HG03064 (cell line): ENCODE measurements around the gene LRRC2.
"Not testable (repeated sequence)": the region's sequence is repeated elsewhere in the genome, so short reads cannot be mapped to it uniquely, and the experiment has no call there.

Source experiments
- ATAC-seq: cut with Tn5 transposase; IDR thresholded peaks from one replicate; pipeline ENCODE4 v1.9.1; 2021; ENCODE audit warnings: low read depth; ENCODE audit not compliant: unreplicated experiment

Gene LRRC2

DNA sequence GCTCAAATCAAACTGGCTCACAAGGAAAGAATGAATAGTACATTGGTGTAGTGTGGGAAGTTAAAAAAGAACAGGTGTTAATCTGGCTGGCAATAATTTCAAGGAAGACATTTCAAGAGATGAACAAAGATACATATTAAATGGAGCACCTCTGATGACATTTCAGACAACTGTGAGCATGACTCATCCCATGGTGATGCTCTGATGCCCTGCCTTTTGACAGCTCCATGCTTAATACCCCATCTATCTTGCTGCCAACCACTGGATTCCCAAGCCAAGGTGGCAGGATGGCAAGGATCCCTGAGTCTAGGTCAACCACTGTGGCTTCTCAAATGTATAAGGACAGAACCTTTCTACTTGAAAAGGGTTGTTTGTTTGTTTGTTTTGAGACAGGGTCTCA lies 29.3 kb downstream of the LRRC2 start:
- ATAC-seq: no peak

DNA sequence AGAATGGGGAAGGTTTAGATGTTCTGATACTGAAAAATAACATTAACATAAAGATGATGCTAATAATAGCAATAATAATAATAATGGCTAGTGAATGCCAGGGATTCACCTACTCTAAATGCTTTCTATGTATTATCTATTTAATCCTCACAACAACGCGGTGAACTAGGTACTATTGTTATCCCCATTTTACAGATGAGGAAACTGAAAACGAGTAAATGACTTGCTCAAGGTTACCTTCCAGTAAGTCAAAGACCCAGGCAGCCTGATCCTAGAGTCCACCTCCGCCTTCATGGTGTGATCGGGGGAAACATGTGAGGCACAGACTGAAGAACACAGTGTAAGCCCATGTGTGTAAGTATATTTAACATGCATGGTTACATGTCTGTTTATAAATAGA lies 30.4 kb downstream of the LRRC2 start:
- no peak for ATAC-seq

DNA sequence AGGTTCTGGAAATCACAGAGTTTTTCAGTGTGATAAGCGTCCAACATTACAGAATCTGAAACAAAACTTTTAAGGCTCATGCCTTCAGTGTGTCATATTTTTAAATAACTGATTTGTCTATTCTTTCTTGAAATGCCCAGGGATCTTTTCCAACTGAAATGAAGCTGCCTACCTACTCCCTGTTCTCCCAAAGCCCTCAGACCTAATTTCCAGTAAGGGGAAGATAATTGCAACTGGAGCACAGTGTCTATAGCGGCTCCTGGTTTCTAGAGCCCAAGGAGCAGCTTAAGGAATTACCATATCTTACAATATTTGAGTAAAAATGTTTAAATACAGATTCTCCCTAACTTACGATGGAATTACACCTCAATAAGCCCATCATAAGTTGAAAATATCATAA lies 33.0 kb downstream of the LRRC2 start:
- ATAC-seq: no peak

DNA sequence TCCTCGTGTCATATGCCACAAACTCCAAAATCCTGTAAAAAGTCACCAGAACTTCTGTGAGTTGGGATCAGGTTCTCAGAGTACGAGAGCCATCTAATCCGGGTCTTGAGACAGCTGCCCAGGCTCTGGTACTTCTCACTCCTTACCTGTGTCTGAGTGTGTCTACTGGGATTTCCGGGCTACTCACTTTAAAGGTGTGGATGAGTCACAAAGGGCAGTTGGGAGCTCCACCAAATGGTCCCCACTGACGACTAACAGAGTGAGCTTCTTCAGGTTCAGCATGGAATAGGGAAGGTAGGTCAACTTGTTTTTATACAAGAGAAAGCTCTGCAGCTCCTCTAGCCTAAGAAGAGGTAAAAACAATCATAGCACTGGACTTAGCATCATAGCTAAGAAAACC lies 38.9 kb downstream of the LRRC2 start:
- no peak for ATAC-seq

DNA sequence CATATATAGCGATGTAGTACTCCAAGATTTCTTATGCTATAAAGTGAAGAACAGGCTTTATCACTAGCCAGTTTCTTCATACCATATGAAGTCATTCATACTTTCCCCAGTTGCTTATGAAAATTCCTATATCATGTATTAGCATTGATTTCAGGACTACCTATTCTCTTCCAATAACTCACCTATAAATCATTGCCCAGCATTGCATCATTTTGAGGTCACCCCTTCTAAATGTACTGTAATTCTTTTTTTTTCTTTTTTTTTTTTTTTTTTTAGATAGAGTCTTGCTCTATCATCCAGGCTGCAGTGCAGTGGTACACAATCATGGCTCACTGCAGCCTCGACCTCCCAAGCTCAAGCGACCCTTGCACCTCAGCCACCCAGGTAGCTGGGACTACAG lies 41.3 kb downstream of the LRRC2 start:
- no peak for ATAC-seq

DNA sequence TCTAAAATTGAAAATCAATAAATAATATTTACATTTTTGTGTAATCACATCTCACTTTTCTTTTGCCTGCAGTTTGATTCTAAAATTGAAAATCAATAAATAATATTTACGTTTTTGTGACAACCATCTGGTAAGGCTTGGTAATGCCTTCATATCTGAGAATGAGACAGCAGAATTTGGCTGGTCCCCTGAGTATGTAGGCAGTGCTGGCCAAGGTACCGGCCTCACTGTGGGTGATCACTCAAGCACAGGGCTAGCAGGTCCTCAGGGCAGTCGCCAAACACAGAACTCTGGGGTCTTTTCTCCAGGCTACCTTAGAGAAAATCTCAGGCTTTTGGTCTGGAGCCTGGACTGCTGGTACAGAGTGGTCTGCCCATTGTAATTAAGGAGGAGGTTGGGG lies 42.1 kb downstream of the LRRC2 start:
- ATAC-seq: no peak

DNA sequence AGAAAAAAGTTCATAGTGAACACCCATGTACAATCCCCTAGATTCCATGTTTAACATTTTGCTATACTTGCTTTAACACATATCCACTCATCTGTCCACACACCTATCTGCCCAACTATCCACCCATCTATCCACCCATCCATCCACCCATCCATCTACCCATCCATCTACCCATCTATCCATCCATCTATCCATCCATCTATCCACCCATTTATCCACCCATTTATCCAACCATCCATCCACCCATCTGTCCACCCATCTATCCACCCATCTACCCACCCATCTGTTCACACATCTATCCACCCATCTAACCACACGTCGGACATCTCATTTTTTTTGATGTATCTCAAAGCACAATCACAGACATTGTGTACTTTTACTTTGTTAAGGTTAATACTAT lies 42.5 kb downstream of the LRRC2 start:
- no peak for ATAC-seq

DNA sequence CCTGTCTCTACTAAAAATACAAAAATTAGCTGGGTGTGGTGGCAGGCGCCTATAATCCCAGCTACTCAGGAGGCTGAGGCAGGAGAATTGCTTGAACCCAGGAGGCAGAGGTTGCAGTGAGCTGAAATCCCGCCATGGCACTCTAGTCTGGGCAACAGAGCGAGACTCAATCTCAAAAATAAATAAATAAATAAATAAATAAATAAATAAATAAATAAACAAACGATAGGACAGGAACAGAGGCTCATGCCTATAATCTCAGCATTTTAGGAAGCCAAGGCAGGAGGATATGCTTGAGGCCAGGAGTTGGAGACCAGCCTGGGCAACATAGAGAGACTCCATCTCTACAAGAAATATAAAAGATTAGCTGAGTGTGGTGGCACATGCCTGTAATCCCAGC lies 43.9 kb downstream of the LRRC2 start:
- not testable (repeated sequence) for ATAC-seq

DNA sequence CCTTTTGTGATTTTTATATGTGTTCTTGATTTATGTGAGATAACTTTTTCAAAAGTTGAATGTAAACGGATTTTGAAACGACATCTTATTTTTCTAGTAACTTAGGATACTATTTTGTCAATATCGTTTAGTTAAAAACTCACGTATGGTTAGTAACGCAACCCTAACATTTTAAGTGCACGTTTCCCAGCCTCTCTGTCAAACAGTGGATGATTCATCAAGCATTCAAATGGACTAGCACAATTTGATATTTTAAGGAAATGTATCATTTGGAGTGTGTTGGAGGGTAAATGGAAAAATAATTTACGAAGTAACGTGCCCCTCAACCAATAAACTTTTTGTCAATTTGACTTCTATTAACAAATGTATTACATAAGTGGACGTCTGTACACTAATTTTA lies 45.0 kb downstream of the LRRC2 start:
- no peak for ATAC-seq

DNA sequence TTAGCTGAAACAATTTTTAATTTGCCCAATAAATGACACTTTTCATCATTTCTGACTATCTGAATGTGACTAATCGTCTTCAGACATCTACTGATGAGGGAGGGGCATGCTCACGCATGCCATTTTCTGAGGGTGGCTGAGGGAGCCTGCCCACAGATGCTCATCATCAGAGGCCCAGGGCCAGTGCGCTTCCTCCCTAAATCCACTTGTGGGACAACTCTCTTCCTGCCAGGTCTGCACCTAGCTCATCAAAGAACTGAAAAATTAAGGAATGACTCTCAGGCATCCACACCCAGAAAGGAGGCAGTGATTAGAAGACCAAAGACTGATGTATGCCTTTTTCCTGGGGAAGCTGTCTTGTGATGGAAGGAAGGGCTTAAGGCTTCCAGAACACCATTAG lies 45.6 kb downstream of the LRRC2 start:
- no peak for ATAC-seq

DNA sequence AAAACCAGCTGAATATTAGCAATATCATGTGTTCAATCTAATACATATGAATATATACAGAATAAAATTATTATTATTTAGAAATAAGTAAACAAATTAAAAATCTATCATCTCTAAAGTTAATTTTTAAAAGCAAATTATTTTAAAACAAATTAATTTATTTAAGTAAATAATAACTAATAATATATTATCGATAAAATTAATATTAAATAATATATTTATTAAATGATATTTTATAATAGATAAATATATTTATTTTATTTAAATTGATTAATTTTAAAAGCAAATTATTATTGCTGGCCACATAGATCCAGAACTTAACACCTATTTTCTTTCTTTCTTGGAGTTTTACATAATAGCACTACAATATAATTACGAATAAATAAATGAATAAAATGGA lies 46.1 kb downstream of the LRRC2 start:
- no peak for ATAC-seq

DNA sequence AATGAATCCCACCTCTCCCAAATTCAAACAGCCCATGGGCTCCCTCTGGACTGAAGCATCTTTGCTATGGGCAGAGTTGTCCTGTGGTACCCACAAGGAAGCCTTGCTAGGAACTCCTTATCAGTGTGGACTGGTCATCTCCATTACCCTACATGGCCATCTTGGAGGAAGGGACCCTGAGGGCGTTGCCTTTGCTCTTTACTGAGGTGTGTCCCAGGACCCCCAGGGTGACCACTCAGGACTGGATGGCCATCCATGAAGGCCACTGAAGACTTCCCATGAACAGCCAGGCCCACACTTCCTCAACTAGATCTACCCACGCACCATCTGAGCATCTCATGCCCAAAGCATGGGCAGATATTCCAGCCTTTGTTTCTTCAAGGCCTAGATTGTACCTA lies 48.3 kb downstream of the LRRC2 start:
- no peak for ATAC-seq

DNA sequence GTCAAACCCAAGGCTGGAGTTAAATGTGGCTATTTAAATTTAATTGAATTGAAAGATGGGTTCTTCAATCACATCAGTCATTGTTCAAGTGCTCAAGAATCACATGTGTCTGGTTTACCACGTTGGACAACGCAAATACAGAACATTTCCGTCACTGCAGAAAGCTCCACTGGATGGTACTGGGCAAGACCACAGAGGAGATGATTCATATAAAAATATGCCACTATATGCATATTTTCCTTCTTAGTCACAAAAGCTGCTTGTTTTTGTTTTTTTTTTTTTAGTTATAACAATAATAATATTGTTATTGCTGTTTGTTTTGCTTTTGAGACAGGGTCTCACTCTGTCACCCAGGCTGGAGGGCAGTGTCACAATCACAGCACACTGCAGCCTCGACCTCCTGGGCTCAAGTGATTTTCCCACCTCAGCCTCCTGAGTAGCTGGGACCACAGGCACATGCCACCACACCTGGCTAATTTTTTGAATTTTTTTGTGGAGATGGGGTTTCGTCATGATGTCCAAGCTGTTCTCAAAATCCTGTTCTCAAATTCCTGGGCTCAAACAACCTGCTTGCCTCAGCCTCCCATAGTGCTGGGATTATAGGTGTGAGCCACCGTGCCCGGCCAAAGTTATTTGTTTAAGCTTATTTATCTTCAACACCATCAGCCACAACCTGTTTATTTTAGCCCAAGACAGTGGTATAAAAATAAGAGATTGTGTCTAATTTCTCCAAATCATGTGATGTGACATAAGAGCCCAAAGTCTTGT lies 48.9 kb downstream of the LRRC2 start:
- ATAC-seq: no peak

DNA sequence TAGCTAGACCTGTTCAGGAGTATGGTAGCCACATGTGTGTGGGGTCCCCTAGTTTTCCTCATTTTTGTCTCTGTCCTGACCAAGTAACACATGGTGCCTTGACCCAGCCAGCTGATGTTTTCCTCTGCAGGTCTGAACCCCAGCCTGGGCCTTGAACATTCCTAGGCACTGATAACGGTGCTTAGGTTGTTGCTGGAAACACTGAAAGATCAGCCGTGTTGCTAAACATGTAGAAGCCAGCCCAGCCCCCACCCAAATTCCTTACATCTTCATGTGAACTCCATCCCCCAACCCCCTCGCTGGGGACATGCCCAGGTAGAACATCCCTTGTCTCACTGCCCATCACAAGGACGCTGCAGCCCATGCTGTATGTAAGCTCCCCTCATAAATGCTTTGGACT lies 49.6 kb downstream of the LRRC2 start:
- no peak for ATAC-seq

DNA sequence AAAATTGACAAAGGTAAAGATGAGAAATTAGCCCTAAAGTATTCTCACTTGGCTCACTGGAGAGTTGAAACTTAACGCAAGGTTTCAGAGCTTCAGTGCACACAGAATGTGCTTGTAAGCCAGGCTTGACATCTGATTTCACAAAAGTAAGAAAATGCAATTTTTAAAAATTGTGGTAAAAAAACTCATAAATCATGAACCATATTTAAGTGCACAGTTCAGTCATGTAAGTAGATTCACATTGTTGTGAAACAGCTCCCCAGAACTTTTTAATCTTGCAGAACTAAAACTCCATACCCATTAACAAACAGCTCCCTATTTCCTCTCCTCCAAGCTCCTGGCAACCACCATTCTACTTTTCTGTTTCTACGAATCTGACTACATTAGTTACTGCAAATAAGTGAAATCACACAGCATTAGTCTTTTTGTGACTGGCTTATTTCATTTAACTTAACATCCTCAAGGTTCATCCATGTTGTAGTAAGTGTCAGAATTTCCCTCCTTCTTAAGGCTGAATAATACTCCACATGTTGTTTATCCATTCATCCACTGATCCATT lies 53.8 kb downstream of the LRRC2 start:
- no peak for ATAC-seq

DNA sequence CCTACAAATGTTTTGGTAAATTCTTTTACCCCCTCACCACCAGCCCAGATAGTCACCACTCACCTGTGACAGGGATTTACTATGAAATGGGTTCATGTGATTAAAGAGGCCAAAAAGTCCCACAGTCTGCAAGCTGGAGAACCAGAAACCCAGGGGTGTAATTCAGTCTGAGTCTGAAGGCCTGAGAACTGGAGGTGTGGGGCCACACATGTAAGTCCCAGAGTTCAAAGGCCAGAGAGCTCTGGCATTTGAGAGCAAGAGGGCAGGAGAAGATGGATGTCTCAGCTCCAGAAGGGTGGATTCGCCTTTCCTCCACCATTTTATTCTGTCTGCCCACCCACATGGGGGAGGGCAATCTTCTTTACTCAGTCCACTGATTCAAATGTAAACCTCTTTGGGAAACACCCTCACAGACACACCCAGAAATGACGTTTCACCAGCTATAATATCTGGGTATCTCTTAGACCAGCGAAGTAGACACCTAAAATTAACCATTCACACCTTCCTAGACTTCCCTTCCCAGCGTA lies 56.4 kb downstream of the LRRC2 start:
- ATAC-seq: no peak

DNA sequence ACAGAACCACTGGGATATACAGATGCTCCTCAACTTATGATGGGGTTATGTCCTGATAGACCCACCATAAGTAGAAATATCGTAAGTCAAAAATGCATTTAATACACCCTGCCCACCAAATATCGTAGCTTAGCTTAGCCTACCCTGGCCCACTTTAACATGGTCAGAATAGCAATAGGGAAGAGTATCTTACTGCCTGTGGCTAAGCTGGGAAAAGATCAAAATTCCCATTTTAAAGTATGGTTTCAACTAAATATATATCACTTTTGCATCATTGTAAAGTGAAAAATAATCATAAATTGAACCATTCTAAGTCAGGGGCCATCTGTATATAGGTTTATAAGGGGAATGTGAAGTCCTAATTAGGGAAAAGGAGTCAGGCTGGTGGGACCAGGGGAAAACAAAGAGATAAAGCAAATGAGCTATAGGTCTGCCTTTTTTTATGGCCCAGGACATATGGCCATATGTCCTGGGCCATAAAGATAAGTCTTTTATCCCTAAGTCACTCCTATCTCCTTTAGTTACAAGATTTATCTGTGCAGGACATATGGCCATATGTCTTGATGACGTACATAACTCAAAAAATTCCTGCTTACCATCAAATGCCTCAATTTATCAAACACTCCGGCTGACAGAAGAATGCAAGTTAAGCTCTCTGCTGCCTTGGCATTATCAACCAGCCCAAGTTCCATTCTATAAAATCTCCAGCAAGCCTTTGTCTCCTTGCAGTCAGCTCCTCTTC lies 57.1 kb downstream of the LRRC2 start:
- no peak for ATAC-seq

DNA sequence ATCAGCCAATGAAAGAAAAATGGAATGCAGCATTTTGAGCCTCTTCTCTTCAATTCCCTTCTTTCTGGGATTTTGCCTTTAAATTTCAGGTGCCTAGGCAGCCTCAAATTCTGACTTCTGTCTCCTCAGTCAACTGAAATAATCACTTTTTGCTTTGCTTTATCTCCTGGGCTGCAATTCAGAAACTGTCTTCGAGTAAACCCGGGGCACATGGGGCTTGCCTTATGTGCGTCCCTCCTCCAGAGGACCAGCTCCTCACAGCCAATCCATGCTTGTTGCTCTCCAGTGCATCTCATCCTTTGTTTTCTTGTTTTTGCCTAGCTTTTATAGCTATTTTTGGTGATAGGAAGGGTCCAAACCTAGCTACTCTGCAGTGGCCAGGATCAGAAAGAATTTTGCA lies 59.6 kb downstream of the LRRC2 start:
- ATAC-seq: no peak

DNA sequence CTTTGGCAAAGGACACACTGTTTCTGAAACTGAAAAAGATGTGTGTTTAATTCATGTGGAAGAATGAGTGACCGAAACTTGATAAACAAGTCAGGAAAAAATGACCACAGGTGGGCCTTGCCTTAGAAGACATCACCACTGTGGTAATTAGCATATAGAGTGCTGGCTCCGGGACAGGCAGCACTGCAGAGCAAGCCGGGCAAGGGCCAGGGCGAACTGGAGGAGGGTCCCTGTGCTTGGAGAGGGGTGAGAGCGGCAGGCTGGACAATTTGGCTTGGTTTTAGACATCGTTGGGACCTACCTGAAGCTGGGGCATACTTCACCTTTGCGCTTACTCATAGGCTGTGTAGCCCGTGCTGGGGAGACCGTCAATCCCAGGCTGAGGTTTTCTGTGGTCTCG lies 60.1 kb downstream of the LRRC2 start:
- no peak for ATAC-seq

DNA sequence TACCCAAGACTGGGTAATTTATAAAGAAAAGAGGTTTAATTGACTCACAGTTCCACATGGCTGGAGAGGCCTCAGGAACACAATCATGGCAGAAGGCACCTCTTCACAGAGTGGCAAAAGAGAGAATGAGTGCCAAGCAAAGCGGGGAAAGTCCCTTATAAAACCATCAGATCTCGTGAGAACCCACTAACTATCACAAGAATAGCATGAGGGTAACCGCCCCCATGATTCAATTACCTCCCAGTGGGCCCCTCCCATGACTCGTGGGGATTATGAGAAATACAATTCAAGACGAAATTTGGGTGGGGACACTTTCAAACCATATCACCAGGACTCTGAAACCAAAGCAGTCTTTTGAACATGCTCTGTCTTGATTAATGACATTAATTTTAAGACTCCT lies 61.3 kb downstream of the LRRC2 start:
- no peak for ATAC-seq

DNA sequence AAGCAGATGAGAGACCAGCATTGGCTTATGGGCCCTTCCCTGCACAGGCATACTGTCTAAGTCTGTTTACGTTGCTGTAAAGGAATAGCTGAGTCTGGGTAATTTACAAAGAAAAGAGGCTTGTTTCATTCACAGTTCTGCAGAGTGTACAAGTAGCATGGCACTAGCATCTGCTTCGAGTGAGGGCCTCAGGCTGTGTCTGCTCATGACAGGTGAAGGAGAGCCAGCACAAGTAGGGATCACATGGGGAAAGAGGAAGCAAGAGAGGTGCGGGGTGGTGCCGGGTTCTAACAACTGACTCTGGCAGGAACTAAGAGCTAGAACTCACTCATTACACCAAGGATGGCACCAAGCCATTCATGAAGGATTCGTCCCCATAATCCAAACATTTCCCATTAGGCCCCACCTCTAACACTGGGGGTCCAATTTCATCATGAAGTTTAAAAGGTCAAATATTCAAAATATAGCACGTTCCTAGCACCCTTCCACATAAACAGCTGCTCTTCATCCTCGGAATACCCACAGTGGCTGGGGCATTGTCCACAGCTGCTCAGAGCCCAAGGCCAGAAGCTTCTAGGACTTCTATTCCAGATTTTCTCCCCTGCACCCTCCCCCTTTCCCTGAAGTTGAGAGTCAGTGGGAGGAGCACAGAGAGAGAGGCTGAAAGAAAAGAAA lies 62.8 kb downstream of the LRRC2 start:
- ATAC-seq: no peak
